Measurements from ENCODE around the gene ANTXR1.
A peak's percentile ranks its signal among the peaks of the same experiment; 100 is the strongest.

ANTXR1 gene

GRCh38 chr2:69007169-69007568, 5.8 kb upstream of the ANTXR1 start:
- DNase-seq, result no peak

GRCh38 chr2:69007603-69008002, 5.4 kb upstream of the ANTXR1 start:
- DNase-seq, result no peak

- DNase-seq, result no peak
These were observed 2.4 kb upstream of the ANTXR1 start for GRCh38 chr2:69010437-69011194.

- DNase-seq, result no peak
These were observed 1.3 kb upstream of the ANTXR1 start for GRCh38 chr2:69011611-69012157.

GRCh38 chr2:69012310-69013141, 453 bp upstream of the ANTXR1 start:
- DNase-seq, result peak; percentile 16

- DNase-seq, result no peak
These were observed 1.2 kb downstream of the ANTXR1 start for GRCh38 chr2:69013840-69014821.

GRCh38 chr2:69017080-69017479, 4.1 kb downstream of the ANTXR1 start:
- no peak for DNase-seq

GRCh38 chr2:69017835-69018234, 4.9 kb downstream of the ANTXR1 start:
- DNase-seq, result no peak

GRCh38 chr2:69018678-69019095, 5.7 kb downstream of the ANTXR1 start:
- no peak for DNase-seq

GRCh38 chr2:69020496-69021426, 7.8 kb downstream of the ANTXR1 start:
- no peak for DNase-seq

GRCh38 chr2:69021727-69022126, 8.7 kb downstream of the ANTXR1 start:
- no peak for DNase-seq

- DNase-seq, result no peak
These were observed 9.6 kb downstream of the ANTXR1 start for GRCh38 chr2:69022548-69022947.

GRCh38 chr2:69023236-69023635, 10.3 kb downstream of the ANTXR1 start:
- no peak for DNase-seq

- DNase-seq, result no peak
These were observed 13.0 kb downstream of the ANTXR1 start for GRCh38 chr2:69026026-69026425.

- no peak for DNase-seq
These were observed 13.9 kb downstream of the ANTXR1 start for GRCh38 chr2:69026691-69027459.

GRCh38 chr2:69030800-69031428, 17.9 kb downstream of the ANTXR1 start:
- DNase-seq, result no peak

GRCh38 chr2:69031466-69031865, 18.5 kb downstream of the ANTXR1 start:
- no peak for DNase-seq

GRCh38 chr2:69032336-69032735, 19.4 kb downstream of the ANTXR1 start:
- no peak for DNase-seq

- no peak for DNase-seq
These were observed 20.6 kb downstream of the ANTXR1 start for GRCh38 chr2:69033461-69034095.

GRCh38 chr2:69034122-69034521, 21.1 kb downstream of the ANTXR1 start:
- no peak for DNase-seq
